Skeletal muscle tissue (tissue), 4 donors: Measurements from ENCODE around the gene LURAP1L. TPM values are rescaled to one million over a fixed set of nuclear protein-coding genes. Genes with fewer than 3 reads are reported as not detected.

Experiments
- H3K27ac ChIP-seq: one replicate; pipeline ENCODE4 v1.7.0; 2013; ENCODE audit warnings: mild to moderate bottlenecking, low read depth, low read length, inconsistent platforms
- H3K27me3 ChIP-seq, 3 donors: one replicate each; pipeline ENCODE4 v1.7.0; 2013; ENCODE audit warnings: low read length in 3 of 3; ENCODE audit not compliant: control insufficient read depth in 3 of 3, insufficient read depth in 3 of 3
- H3K36me3 ChIP-seq, 3 donors: one replicate each; pipeline ENCODE4 v1.7.0; 2013; ENCODE audit warnings: low read length in 3 of 3; ENCODE audit not compliant: control insufficient read depth in 3 of 3, insufficient read depth in 3 of 3
- H3K4me1 ChIP-seq, 3 donors: one replicate each; pipeline ENCODE4 v1.7.0; 2013; ENCODE audit warnings: low read length in 3 of 3, mild to moderate bottlenecking in 3 of 3; ENCODE audit not compliant: control insufficient read depth in 3 of 3, insufficient read depth in 3 of 3
- H3K4me3 ChIP-seq, 3 donors: one replicate each; pipeline ENCODE4 v1.7.0; 2013; ENCODE audit warnings: low read length in 3 of 3
- H3K9ac ChIP-seq, 3 donors: one replicate each; pipeline ENCODE4 v1.7.0; 2013; ENCODE audit warnings: low read length in 3 of 3, mild to moderate bottlenecking in 3 of 3, moderate library complexity in 2 of 3, low read depth in 1 of 3
- H3K9me3 ChIP-seq, 3 donors: one replicate each; pipeline ENCODE4 v1.7.0; 2013; ENCODE audit warnings: low read length in 3 of 3; ENCODE audit not compliant: control insufficient read depth in 3 of 3
- total RNA-seq: library from RNA; depleted of rRNA; stranded (reverse); fragments of >200 nt; gene quantifications from one replicate; pipeline ENCODE4 v1.2.3, GENCODE V29; 2014
- donor health status: Osteomylitis.

LURAP1L gene, protein sequence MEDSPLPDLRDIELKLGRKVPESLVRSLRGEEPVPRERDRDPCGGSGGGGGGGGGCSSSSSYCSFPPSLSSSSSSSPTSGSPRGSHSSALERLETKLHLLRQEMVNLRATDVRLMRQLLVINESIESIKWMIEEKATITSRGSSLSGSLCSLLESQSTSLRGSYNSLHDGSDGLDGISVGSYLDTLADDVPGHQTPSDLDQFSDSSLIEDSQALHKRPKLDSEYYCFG
- total RNA-seq = 14.1 TPM

DNA sequence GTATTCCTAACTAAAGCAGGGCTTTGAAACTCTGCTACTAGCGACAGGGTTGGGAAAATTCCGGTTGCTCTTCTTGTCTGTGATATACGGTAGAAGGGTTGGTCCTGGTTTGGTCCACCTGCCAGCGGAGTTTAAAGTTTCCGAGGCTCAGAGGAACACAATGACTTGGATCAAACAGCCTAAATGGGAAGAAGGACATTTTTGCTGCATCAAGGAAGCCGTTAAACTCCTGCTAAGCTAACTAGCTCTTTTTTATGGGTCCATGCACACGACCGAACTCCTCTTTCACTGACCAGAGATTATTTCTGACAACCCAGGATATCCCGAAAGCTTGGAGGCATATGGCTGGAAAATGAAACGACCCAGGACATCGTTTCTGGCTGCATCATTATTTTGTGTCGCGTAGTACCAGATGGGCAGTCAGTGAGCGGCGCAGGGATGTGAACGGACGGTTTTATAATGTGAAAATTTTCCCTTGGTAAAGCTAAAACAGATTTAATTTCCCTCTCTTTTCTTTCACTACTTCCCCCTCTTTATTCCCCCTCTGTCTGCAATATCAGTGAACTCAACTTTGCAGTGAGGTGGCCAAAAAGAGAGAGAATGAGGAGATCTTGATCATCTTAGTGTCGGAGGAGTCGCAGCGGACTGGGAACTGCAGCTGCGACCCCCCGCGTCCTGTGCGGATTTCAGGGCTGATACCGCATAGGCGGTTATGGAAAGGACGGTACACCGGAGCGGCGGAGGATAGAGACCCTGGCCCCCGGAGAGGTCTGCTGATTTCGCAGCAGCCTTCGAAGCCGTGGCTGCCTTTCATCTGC is at the start of gene LURAP1L:
LURAP1L (plus strand) TSS at position 160 of the 818 bp plus-strand sequence. CDS start 696 bp downstream, outside the sequence.
- H3K9me3 ChIP-seq = no peaks in the 10 kb centered on the region
- peak within 1 kb of the TSS; percentile 63 for H3K27ac ChIP-seq
- H3K36me3 ChIP-seq = no peaks in the 10 kb centered on the region
- H3K4me3 ChIP-seq = peak within 1 kb of the TSS; percentile 71 to 84 (median 81)
- peak within 1 kb of the TSS; percentile 68 to 83 (median 69) for H3K9ac ChIP-seq
- peaks cover 5 to 16% (median 6%) of the 10 kb centered on the region in 3 donors for H3K4me1 ChIP-seq
- H3K27me3 ChIP-seq = no peaks in the 10 kb centered on the region

DNA sequence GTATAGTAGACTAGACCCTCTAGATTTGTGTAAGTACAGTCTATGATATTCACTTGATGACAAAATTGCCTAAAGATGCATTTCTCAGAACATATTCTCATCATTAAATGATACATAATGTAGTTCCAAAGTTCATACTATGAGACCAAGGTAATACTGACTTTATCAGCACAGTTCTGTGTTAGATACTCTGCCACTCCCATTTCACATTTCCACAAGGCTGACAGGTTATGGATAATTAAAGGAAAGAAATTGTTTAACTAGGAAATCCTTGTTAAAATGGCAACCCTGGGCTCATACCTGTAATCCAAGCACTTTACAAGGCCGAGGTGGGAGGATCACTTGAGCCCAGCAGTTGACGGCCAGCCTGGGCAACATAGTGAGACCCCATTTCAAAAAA is 48.0 kb upstream of the LURAP1L start:
- Histone ChIP-seq H3K4me3 (no peak overlapping the region), H3K4me1 (no peaks in the 10 kb centered on the region), H3K27ac (no peak overlapping the region), H3K27me3 (no peaks in the 10 kb centered on the region), H3K36me3 (no peaks in the 10 kb centered on the region), H3K9ac (no peak overlapping the region), H3K9me3 (no peaks in the 10 kb centered on the region)

DNA sequence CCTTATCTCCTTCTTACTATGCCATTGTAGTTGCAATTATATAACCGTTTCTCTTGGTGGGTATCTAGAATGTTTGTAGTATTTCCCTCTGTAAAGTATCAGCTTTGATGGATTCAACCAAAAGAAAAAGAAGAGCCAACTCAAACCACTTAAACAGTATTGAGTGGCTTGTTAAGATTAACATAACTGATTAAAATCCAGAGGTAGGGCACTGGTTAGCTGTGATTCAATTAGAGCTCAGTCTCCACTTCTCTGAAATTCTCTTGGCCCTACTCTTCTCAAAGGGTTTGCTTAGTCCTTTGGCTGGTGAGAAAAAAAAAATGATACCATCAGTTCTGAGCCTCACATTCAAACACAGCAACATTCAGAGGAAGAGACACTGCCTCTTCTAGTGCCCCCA is 44.6 kb upstream of the LURAP1L start:
- H3K27me3 ChIP-seq = no peaks in the 10 kb centered on the region
- H3K4me3 ChIP-seq = no peak overlapping the region
- no peaks in the 10 kb centered on the region for H3K4me1 ChIP-seq
- H3K36me3 ChIP-seq = no peaks in the 10 kb centered on the region
- H3K9ac ChIP-seq = no peak overlapping the region
- H3K27ac ChIP-seq = no peak overlapping the region
- no peaks in the 10 kb centered on the region for H3K9me3 ChIP-seq

DNA sequence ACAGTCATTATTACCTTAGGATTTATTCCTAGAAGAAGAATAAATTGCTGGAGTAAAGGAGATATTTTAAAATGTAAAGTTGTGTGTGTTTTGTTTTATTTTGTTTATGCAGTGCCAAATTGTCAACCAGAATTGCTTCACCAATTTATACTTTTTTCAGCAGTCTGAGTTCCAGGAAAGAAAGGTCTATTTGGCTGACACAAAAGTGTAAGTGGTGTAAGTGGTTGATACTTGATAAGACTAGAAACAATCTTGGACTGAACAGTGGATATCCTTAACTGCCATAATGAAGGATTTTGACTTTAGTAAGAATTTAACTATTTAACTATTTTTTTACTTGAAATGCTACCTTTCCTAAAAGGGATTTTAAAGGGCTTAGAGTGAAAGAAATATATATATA is 43.9 kb upstream of the LURAP1L start:
- H3K9ac ChIP-seq = no peak overlapping the region
- no peak overlapping the region for H3K27ac ChIP-seq
- no peak overlapping the region for H3K4me3 ChIP-seq
- no peaks in the 10 kb centered on the region for H3K4me1 ChIP-seq
- H3K36me3 ChIP-seq = no peaks in the 10 kb centered on the region
- H3K27me3 ChIP-seq = no peaks in the 10 kb centered on the region
- H3K9me3 ChIP-seq = no peaks in the 10 kb centered on the region

DNA sequence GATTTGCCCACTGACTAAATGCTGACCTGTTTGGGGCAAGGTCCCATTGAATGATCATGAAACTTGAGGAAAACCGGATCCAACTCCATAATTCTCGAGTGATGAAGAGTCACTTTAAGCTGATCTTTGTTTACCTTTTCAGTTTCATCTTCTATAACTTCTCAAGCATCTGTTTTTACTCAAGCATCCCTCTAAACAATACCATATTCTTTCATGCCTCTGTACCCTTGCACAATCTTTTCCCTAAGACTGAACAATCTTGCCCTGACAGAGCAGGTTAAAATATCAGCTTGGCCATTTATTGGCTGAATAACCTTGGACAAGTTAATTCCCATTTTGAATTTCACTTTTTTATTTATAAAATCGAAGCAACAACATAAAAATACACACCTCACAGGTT is 41.8 kb upstream of the LURAP1L start:
- Histone ChIP-seq H3K36me3 (no peaks in the 10 kb centered on the region), H3K9ac (no peak overlapping the region), H3K27me3 (no peaks in the 10 kb centered on the region), H3K4me3 (no peak overlapping the region), H3K4me1 (no peaks in the 10 kb centered on the region), H3K27ac (no peak overlapping the region), H3K9me3 (no peaks in the 10 kb centered on the region)

DNA sequence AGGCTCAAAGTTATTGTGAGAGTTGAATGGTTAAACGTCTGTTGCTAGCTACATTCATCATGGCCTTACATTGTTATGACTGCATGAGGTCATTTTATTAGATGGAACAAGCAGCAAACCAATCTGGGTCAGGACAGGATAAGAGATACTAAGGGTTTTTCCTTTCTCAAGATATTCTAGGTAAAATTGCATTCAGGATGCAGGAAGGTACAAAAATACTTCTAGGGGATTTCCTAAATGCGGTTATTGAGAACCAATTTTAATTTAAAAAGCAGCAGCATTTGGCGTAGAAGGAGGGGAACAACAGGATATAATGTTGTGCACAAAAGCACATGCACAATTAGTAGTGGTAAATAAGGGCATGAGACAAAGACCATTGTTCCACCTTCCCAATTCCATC is 39.2 kb upstream of the LURAP1L start:
- Histone ChIP-seq H3K9ac (no peak overlapping the region), H3K36me3 (no peaks in the 10 kb centered on the region), H3K4me1 (no peaks in the 10 kb centered on the region), H3K4me3 (no peak overlapping the region), H3K9me3 (no peaks in the 10 kb centered on the region), H3K27me3 (no peaks in the 10 kb centered on the region), H3K27ac (no peak overlapping the region)

DNA sequence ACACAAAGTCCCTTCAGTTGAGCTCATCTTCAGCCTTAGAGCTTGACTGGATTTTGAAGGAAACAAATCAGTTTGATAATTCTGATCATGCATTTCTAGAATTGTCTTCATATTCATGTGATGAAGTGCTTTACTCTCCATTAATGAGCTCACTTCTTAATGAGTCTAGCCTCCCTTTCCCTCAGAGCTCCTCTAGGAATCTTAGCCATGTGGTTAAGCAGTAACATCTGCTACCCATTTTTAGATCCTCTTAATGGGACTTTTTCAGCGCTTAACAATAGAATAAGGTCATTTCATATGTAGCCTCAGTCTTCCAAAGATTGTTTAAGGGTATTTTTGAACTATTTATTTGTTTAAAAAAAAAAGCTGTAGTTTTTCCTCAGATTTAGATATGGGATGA is 36.9 kb upstream of the LURAP1L start:
- H3K9me3 ChIP-seq = no peaks in the 10 kb centered on the region
- no peak overlapping the region for H3K4me3 ChIP-seq
- H3K27me3 ChIP-seq = no peaks in the 10 kb centered on the region
- H3K27ac ChIP-seq = no peak overlapping the region
- no peaks in the 10 kb centered on the region for H3K36me3 ChIP-seq
- no peaks in the 10 kb centered on the region for H3K4me1 ChIP-seq
- no peak overlapping the region for H3K9ac ChIP-seq

DNA sequence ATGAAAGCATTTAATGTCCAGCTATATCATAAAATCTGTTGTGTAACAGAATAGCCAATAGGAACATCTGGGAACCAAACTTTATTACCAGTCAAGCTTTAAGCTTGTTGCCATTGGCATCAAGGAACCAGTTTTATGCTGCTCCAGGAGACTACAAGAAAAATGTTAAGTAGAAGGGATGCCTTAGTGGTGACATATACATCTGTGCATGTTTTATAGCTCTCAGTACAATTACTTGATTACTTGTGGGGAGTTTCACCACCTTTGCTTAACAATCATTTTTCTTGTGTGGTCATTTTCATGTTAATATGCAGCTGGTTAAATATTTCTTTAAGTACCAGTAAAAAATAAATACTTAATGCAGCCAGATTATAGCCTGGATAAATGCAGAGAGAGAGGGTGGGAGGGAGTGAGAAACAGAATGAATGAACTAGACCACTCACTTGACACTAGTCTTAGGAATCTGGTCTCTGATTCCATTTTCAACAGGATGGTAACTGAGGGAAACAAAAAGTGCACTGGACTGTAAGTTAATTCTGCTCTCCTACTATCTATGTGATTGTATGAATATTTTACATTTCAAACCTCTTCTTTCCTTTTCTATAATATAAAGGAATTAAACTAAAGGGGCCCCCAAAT is 35.7 kb upstream of the LURAP1L start:
- Histone ChIP-seq H3K27ac (no peak overlapping the region), H3K4me1 (no peaks in the 10 kb centered on the region), H3K4me3 (no peak overlapping the region), H3K36me3 (no peaks in the 10 kb centered on the region), H3K9me3 (no peaks in the 10 kb centered on the region), H3K9ac (no peak overlapping the region), H3K27me3 (no peaks in the 10 kb centered on the region)

DNA sequence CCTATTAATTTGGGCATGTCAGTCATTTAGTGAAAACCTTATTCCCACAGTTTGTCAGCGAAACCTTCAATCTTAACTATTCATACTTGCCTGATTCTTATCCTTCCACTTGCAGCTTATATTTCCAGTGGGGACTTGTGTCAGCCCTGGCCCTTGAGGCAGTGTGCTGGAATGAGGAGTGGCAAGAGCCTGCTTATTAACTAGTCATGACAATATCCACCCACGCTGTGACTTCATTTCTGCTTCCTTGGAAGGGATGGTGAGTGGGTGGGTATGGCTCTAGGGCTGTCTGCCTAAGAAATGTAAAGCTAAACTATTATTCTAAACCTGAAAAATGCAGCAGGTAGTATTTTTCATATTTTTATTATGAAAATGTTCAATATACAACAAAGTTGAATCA is 34.0 kb upstream of the LURAP1L start:
- no peak overlapping the region for H3K4me3 ChIP-seq
- H3K36me3 ChIP-seq = no peaks in the 10 kb centered on the region
- no peaks in the 10 kb centered on the region for H3K4me1 ChIP-seq
- H3K9ac ChIP-seq = no peak overlapping the region
- H3K27me3 ChIP-seq = no peaks in the 10 kb centered on the region
- no peaks in the 10 kb centered on the region for H3K9me3 ChIP-seq
- no peak overlapping the region for H3K27ac ChIP-seq

DNA sequence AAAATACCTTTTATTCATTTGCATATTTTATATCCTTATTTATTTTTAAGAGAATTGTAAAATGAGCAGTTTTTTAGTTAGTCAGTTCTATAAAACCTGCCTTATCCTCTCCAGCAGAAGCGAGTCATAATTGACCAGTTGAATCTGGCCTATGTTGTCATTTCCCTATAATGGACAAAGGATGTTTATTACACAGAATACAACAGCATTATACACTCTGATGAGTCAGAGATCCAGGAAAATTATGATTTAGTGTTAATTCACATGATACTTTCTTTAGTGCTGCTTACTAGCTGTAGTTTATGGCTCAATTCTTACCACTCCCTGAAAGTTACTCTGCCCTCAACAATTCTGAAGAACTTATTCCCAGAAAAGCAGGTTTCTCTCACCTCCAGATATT is 26.8 kb upstream of the LURAP1L start:
- Histone ChIP-seq H3K27ac (no peak overlapping the region), H3K36me3 (no peaks in the 10 kb centered on the region), H3K27me3 (no peaks in the 10 kb centered on the region)

More for the DNA sequence above, 26.8 kb upstream of the LURAP1L start:
- H3K9me3 ChIP-seq = no peaks in the 10 kb centered on the region
- no peak overlapping the region for H3K9ac ChIP-seq
- H3K4me1 ChIP-seq = no peaks in the 10 kb centered on the region
- no peak overlapping the region for H3K4me3 ChIP-seq
